Left ventricle myocardium inferior (tissue), 1 donor: ENCODE measurements around the gene TMEM147. TPM values are rescaled to one million over a fixed set of nuclear protein-coding genes. Genes with fewer than 3 reads are reported as not detected.

Experiments
- DNase-seq: peaks from one replicate; pipeline ENCODE4 v3.0.0-alpha.2; 2020
- H3K27ac ChIP-seq: fragments of 200-600 bp; replicated peaks from 2 replicates; pipeline ENCODE4 v1.8.0; 2021
- H3K27me3 ChIP-seq: fragments of 200-600 bp; 2 replicates; pipeline ENCODE4 v1.8.0; 2021; ENCODE audit warnings: low read depth
- H3K36me3 ChIP-seq: fragments of 200-600 bp; 2 replicates; pipeline ENCODE4 v1.8.0; 2021
- H3K4me1 ChIP-seq: fragments of 200-600 bp; 2 replicates; pipeline ENCODE4 v1.8.0; 2021
- H3K4me3 ChIP-seq: fragments of 200-600 bp; 2 replicates; pipeline ENCODE4 v1.8.0; 2021; ENCODE audit warnings: mild to moderate bottlenecking, moderate library complexity
- H3K9me3 ChIP-seq: fragments of 200-600 bp; replicated peaks from 2 replicates; pipeline ENCODE4 v1.8.0; 2021
- intact Hi-C: fragments of 100-400 bp; cut with micrococcal nuclease; formaldehyde crosslinking; loops from one replicate; pipeline ENCODE4 v1.11.0; 2022
- total RNA-seq: library from RNA; stranded (reverse); fragmentation: NEBNext Ultra II Directional; extraction: Animal tissue kit (Norgen Biotek cat#: 25700); gene quantifications from one replicate; pipeline ENCODE4 v1.2.1, GENCODE V29; 2021
- TF ChIP-seq, protein P1 (sequence below): fragments of 200-600 bp; IDR thresholded peaks from 2 replicates; pipeline ENCODE4 v1.8.0; 2021; ENCODE audit warnings: antibody characterized with exemption, mild to moderate bottlenecking, borderline replicate concordance
- donor health status: DM: no; HTN: yes; CAD: no; lungs with severe emphysema.

The TMEM147 gene
- total RNA-seq, 1 donor from 2014 or later, result 84.3 TPM

- TF ChIP-seq, protein P1, sequence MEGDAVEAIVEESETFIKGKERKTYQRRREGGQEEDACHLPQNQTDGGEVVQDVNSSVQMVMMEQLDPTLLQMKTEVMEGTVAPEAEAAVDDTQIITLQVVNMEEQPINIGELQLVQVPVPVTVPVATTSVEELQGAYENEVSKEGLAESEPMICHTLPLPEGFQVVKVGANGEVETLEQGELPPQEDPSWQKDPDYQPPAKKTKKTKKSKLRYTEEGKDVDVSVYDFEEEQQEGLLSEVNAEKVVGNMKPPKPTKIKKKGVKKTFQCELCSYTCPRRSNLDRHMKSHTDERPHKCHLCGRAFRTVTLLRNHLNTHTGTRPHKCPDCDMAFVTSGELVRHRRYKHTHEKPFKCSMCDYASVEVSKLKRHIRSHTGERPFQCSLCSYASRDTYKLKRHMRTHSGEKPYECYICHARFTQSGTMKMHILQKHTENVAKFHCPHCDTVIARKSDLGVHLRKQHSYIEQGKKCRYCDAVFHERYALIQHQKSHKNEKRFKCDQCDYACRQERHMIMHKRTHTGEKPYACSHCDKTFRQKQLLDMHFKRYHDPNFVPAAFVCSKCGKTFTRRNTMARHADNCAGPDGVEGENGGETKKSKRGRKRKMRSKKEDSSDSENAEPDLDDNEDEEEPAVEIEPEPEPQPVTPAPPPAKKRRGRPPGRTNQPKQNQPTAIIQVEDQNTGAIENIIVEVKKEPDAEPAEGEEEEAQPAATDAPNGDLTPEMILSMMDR, result no peak
- H3K4me3 ChIP-seq, result no peak within 1 kb of the TSS
- intact Hi-C loops, result no loop called here
- H3K9me3 ChIP-seq, result no peaks in the 10 kb centered on the region
- no peaks in the 10 kb centered on the region for H3K36me3 ChIP-seq
- H3K27ac ChIP-seq, result no peak within 1 kb of the TSS
- DNase-seq, result no peak
- peaks cover 81% of the 10 kb centered on the region for H3K27me3 ChIP-seq
- peaks cover 17% of the 10 kb centered on the region for H3K4me1 ChIP-seq
These were observed 31.7 kb upstream of the TMEM147 start, which contains the start of gene DMKN for GRCh38 chr19:35513628-35514281. TSS of gene DMKN (minus strand) at chr19:35513649. CDS start at chr19:35513475, 174 bp downstream.

DNA sequence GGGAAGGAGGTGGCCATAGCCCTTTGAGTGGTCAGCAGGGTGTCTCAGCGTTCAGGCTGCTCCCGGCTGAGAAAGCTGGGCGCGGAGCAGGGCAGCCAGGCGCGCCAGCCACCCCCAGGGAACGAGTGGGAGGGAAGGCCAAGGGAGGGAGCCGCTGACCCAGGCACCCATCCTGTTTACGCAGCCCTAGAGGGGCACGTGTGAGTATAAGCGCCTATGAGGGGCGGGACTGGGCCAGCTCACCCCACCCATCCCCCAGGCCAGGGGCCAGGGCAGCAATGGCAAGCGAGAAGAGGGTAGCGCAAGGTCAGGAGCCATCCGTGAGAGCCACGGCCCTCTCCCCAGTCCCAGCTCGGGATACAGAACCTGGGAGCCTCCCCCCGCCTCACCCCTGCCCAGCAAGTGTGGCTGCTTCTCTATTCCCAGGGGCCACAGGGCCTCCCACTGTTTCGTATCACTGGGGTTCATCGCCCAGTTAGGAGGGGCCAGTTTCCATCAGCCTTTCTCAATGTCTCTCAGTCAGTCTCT, 31.1 kb upstream of the TMEM147 start:
- no peak for DNase-seq
- H3K9me3 ChIP-seq, result no peaks in the 10 kb centered on the region

DNA sequence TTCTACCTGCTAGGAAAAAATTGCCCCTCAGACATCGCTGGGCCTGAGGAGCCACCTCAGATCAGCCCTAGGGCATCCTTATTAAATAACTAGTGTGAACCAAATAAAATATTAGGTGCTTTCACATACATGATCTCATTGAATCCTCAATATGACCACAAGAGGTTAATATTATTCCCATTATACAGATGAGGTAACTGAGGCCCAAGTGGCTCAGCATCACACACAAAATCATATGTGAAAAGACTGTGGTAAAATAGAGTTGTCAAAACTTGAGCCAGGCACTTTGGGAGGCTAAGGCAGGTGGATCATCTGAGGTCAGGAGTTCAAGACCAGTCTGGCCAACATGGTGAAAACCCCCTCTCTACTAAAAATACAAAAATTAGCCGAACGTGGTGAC, 29.1 kb upstream of the TMEM147 start:
- peaks cover 4% of the 10 kb centered on the region for H3K4me1 ChIP-seq
- no peak overlapping the region for H3K27ac ChIP-seq
- DNase-seq, result no peak
- no peaks in the 10 kb centered on the region for H3K9me3 ChIP-seq
- H3K4me3 ChIP-seq, result no peak overlapping the region
- TF ChIP-seq, protein P1, result no peak
- intact Hi-C loops, result no loop called here
- H3K27me3 ChIP-seq, result peaks cover 74% of the 10 kb centered on the region
- H3K36me3 ChIP-seq, result no peaks in the 10 kb centered on the region

More for the DNA sequence above, 31.1 kb upstream of the TMEM147 start:
- TF ChIP-seq, protein P1, result no peak
- Histone ChIP-seq H3K4me1 (peaks cover 17% of the 10 kb centered on the region), H3K36me3 (no peaks in the 10 kb centered on the region), H3K4me3 (no peak overlapping the region), H3K27ac (no peak overlapping the region), H3K27me3 (peaks cover 82% of the 10 kb centered on the region)
- intact Hi-C loops, result no loop called here

GRCh38 chr19:35517342-35517741, 28.1 kb upstream of the TMEM147 start:
- TF ChIP-seq, protein P1, result no peak
- Histone ChIP-seq H3K27me3 (peaks cover 66% of the 10 kb centered on the region), H3K27ac (no peak overlapping the region), H3K36me3 (no peaks in the 10 kb centered on the region), H3K4me3 (no peak overlapping the region), H3K9me3 (no peaks in the 10 kb centered on the region), H3K4me1 (peaks cover 4% of the 10 kb centered on the region)
- intact Hi-C loops, result no loop called here
- DNase-seq, result no peak

DNA sequence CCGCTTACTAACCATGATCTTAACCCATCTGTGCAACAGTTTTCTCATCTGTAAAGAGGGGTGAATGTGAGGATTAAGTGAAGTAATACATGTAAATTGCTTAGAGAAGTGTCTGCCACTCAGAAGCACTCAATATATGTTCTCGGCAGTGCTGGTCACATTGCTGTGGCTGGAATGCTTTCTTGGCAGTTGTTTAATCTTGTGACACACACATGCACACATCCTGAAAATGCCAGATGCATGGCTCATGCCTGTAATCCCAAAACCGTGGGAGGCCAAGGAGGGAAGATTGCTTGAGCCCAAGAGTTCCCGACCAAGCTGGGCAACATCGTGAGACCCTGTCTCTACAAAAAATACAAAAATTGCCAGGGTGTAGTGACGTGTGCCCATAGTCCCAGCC, 27.1 kb upstream of the TMEM147 start:
- no peak for DNase-seq
- intact Hi-C loops, result no loop called here
- TF ChIP-seq, protein P1, result no peak
- Histone ChIP-seq H3K36me3 (no peaks in the 10 kb centered on the region), H3K27ac (no peak overlapping the region), H3K4me3 (no peak overlapping the region), H3K27me3 (peaks cover 66% of the 10 kb centered on the region), H3K4me1 (peaks cover 4% of the 10 kb centered on the region), H3K9me3 (no peaks in the 10 kb centered on the region)
